HEK293T (cell line): ENCODE measurements around the gene SCRN2.

ENCODE experiments used
- CTCF ChIA-PET: fragments of 350-600 bp; formaldehyde crosslinking; extraction: SDS; loops from one replicate; lab custom pipeline; 2021; ENCODE audit warnings: antibody characterized with exemption, inconsistent platforms; lab: Yijun Ruan, JAX
- POLR2A ChIA-PET: fragments of 350-600 bp; formaldehyde crosslinking; extraction: SDS; loops from one replicate; lab custom pipeline; 2020; ENCODE audit warnings: antibody characterized with exemption, inconsistent platforms; lab: Yijun Ruan, JAX
- DNase-seq: peaks from one replicate; pipeline ENCODE4 v3.0.0; 2012; ENCODE audit warnings: mixed read lengths; ENCODE audit errors: extremely low spot score
- ARNT ChIP-seq: fragments of 450-650 bp; IDR thresholded peaks from 2 replicates; pipeline ENCODE4 v1.6.1; 2017; ENCODE audit warnings: mild to moderate bottlenecking
- BHLHE40 ChIP-seq: fragments of 450-650 bp; IDR thresholded peaks from 2 replicates; pipeline ENCODE4 v1.6.1; 2016; ENCODE audit warnings: mild to moderate bottlenecking, moderate library complexity, borderline replicate concordance
- CTBP1 ChIP-seq: fragments of 450-650 bp; IDR thresholded peaks from 2 replicates; pipeline ENCODE4 v1.6.1; 2016; ENCODE audit warnings: borderline replicate concordance
- ELF4 ChIP-seq: fragments of 450-650 bp; IDR thresholded peaks from 2 replicates; pipeline ENCODE4 v1.6.1; 2017; ENCODE audit warnings: antibody characterized with exemption
- FOXA1 ChIP-seq: fragments of 450-650 bp; IDR thresholded peaks from 2 replicates; pipeline ENCODE4 v1.6.1; 2016; ENCODE audit warnings: mild to moderate bottlenecking
- FOXK2 ChIP-seq: fragments of 450-650 bp; IDR thresholded peaks from 2 replicates; pipeline ENCODE4 v1.6.1; 2016; ENCODE audit warnings: mild to moderate bottlenecking
- FOXM1 ChIP-seq: fragments of 450-650 bp; IDR thresholded peaks from 2 replicates; pipeline ENCODE4 v1.6.1; 2017; ENCODE audit warnings: mild to moderate bottlenecking, borderline replicate concordance
- HDGF ChIP-seq: fragments of 450-650 bp; IDR thresholded peaks from 2 replicates; pipeline ENCODE4 v1.6.1; 2017; ENCODE audit warnings: antibody characterized with exemption, borderline replicate concordance
- L3MBTL2 ChIP-seq: fragments of 450-650 bp; conservative IDR thresholded peaks from 2 replicates; pipeline ENCODE4 v1.6.1; 2016; ENCODE audit warnings: mild to moderate bottlenecking
- LEF1 ChIP-seq: fragments of 450-650 bp; IDR thresholded peaks from 2 replicates; pipeline ENCODE4 v1.6.1; 2017; ENCODE audit warnings: mild to moderate bottlenecking, borderline replicate concordance
- NFRKB ChIP-seq: fragments of 450-650 bp; IDR thresholded peaks from 2 replicates; pipeline ENCODE4 v1.6.1; 2016; ENCODE audit warnings: mild to moderate bottlenecking, moderate library complexity
- SP1 ChIP-seq: fragments of 450-650 bp; IDR thresholded peaks from 2 replicates; pipeline ENCODE4 v1.6.1; 2017
- SUZ12 ChIP-seq: fragments of 450-650 bp; IDR thresholded peaks from 2 replicates; pipeline ENCODE4 v1.6.1; 2016; ENCODE audit warnings: mild to moderate bottlenecking
- TARDBP ChIP-seq: fragments of 450-650 bp; IDR thresholded peaks from 2 replicates; pipeline ENCODE4 v1.6.1; 2016
- ZNF384 ChIP-seq: fragments of 450-650 bp; IDR thresholded peaks from 2 replicates; pipeline ENCODE4 v1.6.1; 2016
- TF ChIP-seq, protein P1 (sequence below): fragments of 450-650 bp; IDR thresholded peaks from 2 replicates; pipeline ENCODE4 v1.6.1; 2016

The SCRN2 gene

DNA sequence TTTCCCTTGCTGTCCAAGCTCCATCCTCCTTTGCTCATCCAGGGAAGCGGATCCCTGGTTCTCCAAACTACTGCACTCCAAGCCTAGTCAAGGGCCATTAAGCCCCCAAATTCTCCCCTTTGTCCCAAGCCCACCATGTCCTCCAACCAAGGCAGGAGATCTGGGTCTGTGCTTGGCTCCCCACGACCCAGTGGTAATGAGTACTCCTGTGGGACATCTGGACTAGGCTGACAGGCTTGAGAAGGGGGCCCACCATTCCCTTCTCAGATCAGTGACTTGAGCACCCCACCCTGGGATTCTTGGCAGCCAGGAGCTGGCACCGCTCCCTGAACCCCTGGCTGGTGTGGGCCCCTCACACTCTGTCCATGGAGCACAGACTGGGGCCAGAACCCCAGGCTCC lies 36.6 kb downstream of the SCRN2 start:
- CTCF ChIA-PET = interaction anchor here (0.6 to 0.8 kb wide), 2 partner anchors 23 to 64 kb away, joined by 3 to 5 read pairs; no protein-coding TSS in a partner anchor
- no peak for TF ChIP-seq LEF1
- no peak for TF ChIP-seq SUZ12
- no peak for TF ChIP-seq L3MBTL2
- POLR2A ChIA-PET = no interaction called here

DNA sequence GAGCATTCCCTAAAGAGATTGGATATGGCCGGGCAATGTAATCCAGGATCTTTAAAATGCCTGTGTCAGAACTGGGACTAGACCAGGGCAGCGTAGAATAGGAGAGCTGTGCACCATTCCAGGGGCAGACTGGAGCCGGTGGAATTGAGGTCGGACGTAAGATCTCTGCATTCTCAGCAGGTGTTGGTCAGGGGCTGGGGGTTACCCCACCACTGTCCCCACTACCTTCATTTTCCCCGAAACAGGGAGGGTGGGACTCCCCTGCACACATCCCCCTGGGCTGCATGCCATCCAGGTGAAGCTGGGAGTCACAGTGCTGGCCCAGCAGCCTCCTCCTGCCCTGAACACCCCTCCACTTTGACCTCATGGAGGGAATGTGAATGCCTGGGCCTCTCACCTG lies 37.3 kb downstream of the SCRN2 start:
- ChIA-PET CTCF (interaction anchor here (0.6 kb wide), 1 partner anchor 63 kb away, joined by 5 read pairs; no protein-coding TSS in a partner anchor), POLR2A (no interaction called here)
- no peak for DNase-seq

More for the DNA sequence above, 36.6 kb downstream of the SCRN2 start:
- DNase-seq = no peak

DNA sequence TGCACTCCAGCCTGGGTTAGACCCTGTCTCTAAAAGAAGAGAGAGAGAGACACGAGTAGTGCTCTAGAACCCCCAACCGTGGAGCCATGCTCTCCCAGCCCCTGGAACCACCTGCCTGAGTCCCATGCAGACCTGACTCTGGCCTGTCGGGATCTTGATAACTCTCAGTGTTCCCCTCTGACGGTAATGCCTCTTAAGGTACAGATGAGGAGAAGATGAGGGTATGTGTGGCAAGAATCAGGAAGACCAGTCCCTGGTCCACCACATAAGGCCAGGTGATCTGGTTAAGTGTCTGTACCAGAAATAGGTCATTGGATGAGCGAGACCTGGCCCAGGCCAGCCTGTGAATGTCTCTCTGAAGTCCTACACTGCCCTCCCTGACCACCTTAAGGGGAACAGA lies 37.9 kb downstream of the SCRN2 start:
- DNase-seq = no peak
- ChIA-PET POLR2A (no interaction called here), CTCF (interaction anchor here (0.6 to 0.7 kb wide), 3 partner anchors 24 to 104 kb away, joined by 3 to 4 read pairs (median 3); no protein-coding TSS in a partner anchor)
- no peak for TF ChIP-seq CTBP1
- TF ChIP-seq FOXA1 = no peak

More for the DNA sequence above, 37.3 kb downstream of the SCRN2 start:
- TF ChIP-seq NFRKB = no peak
- TF ChIP-seq FOXM1 = no peak
- TF ChIP-seq, protein P1, sequence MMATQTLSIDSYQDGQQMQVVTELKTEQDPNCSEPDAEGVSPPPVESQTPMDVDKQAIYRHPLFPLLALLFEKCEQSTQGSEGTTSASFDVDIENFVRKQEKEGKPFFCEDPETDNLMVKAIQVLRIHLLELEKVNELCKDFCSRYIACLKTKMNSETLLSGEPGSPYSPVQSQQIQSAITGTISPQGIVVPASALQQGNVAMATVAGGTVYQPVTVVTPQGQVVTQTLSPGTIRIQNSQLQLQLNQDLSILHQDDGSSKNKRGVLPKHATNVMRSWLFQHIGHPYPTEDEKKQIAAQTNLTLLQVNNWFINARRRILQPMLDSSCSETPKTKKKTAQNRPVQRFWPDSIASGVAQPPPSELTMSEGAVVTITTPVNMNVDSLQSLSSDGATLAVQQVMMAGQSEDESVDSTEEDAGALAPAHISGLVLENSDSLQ = no peak
- TF ChIP-seq TARDBP = no peak
- TF ChIP-seq CTBP1 = no peak
- TF ChIP-seq L3MBTL2 = no peak
- TF ChIP-seq BHLHE40 = no peak
- TF ChIP-seq ARNT = no peak
- TF ChIP-seq ZNF384 = no peak
- TF ChIP-seq FOXA1 = no peak
- TF ChIP-seq LEF1 = no peak
- TF ChIP-seq ELF4 = no peak
- TF ChIP-seq SUZ12 = no peak

DNA sequence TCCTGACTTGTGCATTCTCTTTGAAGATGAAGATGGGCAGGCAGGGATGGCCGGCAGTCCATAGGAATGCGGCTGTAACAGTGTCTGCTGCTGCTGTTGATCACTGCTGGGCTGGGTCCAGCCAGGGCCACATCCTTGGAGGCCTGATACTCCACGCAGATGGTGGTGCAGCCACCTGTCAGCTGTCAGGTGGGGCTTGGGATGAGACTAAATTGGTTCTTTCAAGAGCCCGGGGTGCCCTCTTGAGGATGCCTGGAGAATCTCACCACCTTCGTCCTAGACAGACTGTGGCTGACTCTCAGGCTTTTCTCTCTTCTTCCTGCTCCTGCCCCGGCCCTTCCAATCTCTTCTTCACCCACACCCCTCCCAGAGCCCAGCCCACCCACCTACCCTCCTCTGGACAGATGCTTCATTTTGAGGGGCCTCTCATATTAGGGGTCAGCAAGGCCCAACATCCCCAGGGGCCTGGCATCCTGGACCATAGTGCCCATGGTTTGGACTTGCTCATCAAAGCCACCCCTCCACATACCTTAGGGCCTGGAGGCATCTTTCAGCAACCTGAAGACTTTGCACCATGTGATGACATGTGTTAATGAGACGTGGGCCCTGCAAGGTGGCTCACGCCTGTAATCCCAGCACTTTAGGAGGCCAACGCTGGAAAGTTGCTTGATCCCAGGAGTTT lies 38.6 kb downstream of the SCRN2 start:
- POLR2A ChIA-PET = interaction anchor here (1.3 kb wide), 1 partner anchor 30 kb away, joined by 3 read pairs; no protein-coding TSS in a partner anchor
- TF ChIP-seq, protein P1 = 0 out of 2 replicates have a peak, but pooled peaks have one; percentile 31
- TF ChIP-seq L3MBTL2 = no peak
- CTCF ChIA-PET = interaction anchor here (0.7 to 1.0 kb wide), 2 partner anchors 10 to 103 kb away, joined by 3 to 4 read pairs; no protein-coding TSS in a partner anchor
- DNase-seq = peak; percentile 75

GRCh38 chr17:47801906-47802305 lies 39.2 kb downstream of the SCRN2 start:
- CTCF ChIA-PET = interaction anchor here (0.6 to 1.0 kb wide), 3 partner anchors 9 to 51 kb away, joined by 3 to 4 read pairs (median 4); no protein-coding TSS in a partner anchor
- POLR2A ChIA-PET = interaction anchor here (1.3 kb wide), 1 partner anchor 29 kb away, joined by 3 read pairs; no protein-coding TSS in a partner anchor
- TF ChIP-seq HDGF (no peak), SP1 (no peak), LEF1 (no peak), L3MBTL2 (no peak), CTBP1 (no peak), FOXM1 (no peak), FOXA1 (no peak), NFRKB (no peak), ARNT (no peak), TARDBP (no peak), ELF4 (no peak), SUZ12 (no peak), ZNF384 (no peak), FOXK2 (no peak), BHLHE40 (no peak)
- TF ChIP-seq, protein P1 = no peak
- DNase-seq = no peak

DNA sequence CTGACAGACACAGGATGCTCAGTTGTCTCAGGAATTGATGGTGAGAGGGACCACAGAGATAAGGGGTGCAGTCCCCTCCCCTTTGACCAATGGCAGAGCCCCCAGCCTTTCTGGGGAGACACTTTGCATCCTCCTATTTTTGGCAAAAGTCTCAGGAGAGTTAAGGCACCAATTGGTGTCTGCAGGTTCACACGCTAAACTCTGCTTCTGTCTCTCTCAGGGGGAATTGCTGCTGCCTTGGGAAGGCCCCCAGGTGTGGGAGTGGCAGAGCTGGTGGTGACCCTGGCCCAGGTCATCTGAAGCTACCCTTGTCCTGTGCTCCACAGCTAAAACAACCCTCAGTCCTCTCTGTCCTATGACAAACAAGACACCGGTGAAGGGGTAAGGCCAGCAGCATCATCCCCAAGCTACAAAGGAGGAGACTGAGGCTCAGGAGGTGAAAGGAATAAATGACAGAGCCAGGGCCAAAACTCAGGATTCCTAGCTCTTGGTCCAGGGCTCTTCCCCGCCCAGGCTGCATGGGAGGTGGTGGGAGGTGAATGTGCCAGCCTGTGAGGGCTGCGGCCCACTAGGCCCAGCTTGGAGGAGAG lies 39.8 kb downstream of the SCRN2 start:
- POLR2A ChIA-PET = interaction anchor here (1.1 to 1.3 kb wide), 2 partner anchors 29 to 30 kb away, joined by 3 read pairs; partner anchors contain the start of genes LRRC46 and MRPL10
- no peak for TF ChIP-seq ARNT
- TF ChIP-seq SP1 = no peak
- TF ChIP-seq FOXA1 = no peak
- no peak for TF ChIP-seq ZNF384
- no peak for TF ChIP-seq SUZ12
- TF ChIP-seq, protein P1 = no peak
- TF ChIP-seq HDGF = no peak
- TF ChIP-seq ELF4 = no peak
- TF ChIP-seq LEF1 = no peak
- no peak for TF ChIP-seq CTBP1
- no peak for TF ChIP-seq TARDBP
- no peak for TF ChIP-seq NFRKB
- TF ChIP-seq FOXK2 = no peak
- no peak for TF ChIP-seq FOXM1
- no peak for TF ChIP-seq L3MBTL2
- TF ChIP-seq BHLHE40 = no peak
- no peak for DNase-seq
- CTCF ChIA-PET = interaction anchor here (0.6 to 1.0 kb wide), 4 partner anchors 8 to 88 kb away, joined by 3 to 4 read pairs (median 4); no protein-coding TSS in a partner anchor
